Pericardium fibroblast (primary cell): ENCODE measurements around the gene MINDY3. TPM values are rescaled to one million over a fixed set of nuclear protein-coding genes. Genes with fewer than 3 reads are reported as not detected.

ENCODE experiments used
- total RNA-seq: library from RNA; depleted of rRNA; stranded (reverse); fragments of >200 nt; gene quantifications from 2 replicates; pipeline ENCODE4 v1.2.3, GENCODE V29; 2015

Gene MINDY3
- total RNA-seq, result 17.1 and 21.8 TPM in 2 replicates

DNA sequence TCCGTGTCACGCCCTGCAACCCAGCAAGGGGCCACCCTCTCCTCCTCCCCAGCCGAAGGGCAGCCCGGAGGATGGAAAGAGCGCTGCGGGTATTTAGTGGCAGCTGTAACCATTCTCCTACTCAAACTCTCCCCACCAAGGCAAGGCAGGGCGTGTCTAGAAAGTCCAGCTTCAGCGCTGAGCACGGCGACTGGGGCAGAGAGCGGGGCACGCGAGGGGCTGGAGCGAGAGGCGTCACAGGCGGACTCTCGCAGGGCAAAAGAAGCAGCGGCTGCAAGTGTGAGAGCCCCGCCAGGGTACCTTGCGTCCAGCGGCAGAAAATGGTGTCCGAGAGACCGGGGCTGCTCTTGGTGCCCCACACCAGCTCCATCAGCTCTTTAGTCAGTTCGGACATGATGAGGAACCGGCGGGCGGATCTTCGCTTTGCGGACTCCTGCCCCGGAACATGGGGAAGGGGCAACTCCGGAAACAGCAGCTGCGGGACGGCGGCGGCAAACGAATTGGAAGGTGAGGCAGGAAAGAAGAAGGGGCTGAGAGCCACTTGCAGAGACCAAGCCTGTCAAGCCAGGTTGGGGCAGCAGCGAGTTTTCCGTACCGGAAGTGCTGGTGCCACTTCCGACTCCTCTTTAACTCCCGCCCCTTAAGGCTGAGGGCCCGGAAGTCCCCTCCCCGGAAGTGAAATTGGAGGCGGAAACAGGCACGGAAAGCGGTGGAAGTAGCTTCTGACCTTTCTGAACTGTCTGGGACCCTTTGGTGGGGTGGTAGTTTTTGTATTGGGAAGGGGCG is at the start of gene MINDY3:
Gene MINDY3 (minus strand): TSS at position 602 of the 786 bp plus-strand sequence. CDS start 208 bp downstream, at position 394.

Other genes starting within 250 kb of the MINDY3 start
- gene ITGA8, start 140.6 kb downstream of the MINDY3 start, total RNA-seq, result 0.94 and 3.5 TPM in 2 replicates